HG02970 (cell line): ENCODE measurements around the gene ACVR1C.

Source experiments
- ATAC-seq: cut with Tn5 transposase; IDR thresholded peaks from one replicate; pipeline ENCODE4 v1.9.1; 2021; ENCODE audit warnings: mild to moderate bottlenecking, moderate library complexity, moderate number of reproducible peaks; ENCODE audit not compliant: unreplicated experiment, low FRiP score

ACVR1C gene

DNA sequence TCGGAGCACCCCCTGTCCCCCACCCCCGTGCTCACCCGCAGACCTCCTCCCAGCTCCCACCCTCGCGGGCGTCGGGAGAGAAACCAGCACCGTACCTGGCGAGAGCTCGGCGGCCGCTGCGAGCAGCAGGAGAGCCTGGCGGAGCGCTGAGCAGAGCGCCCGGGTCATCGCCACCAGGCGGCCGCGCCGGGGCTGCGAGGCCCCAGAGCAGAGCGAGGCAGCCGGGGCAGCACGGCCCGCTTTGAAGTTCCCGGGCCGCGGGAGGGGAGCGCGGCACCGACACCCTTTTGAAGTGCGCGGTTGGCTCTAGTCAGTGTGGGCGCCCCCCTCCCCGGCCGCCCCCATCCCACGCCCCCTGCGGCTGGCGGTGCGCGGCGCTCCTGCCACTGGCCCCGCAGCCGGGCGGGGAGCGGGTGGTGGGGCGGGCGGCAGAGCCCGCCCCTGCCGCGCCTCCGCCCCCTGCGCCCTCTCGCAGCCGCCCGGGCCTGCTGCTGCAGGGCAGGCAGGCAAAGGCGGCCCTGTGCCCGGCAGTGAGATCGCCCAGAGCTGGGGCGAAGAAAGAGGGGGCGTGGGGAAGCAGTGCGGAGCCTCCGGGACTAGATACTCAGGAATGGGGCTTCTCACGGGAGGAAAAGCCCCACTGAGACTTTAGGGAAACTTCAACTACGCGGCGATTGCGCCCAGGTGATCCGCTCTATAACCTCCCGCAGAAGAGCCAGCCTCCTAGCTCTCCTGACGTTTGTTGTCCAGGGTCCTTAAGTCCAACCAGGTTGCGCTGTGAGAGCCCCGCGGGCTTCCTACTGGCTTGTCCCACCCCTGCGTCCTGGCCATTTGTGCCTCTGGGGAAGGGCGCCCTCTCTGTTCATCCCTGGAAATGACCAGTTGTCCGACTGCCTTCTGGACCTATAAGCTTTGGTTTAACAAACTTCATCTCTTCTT lies at the start of gene ACVR1C:
TSS of gene ACVR1C (minus strand) at position 388 of the 939 bp plus-strand sequence. CDS start at position 168, 220 bp downstream.
- peak; percentile 91 for ATAC-seq

DNA sequence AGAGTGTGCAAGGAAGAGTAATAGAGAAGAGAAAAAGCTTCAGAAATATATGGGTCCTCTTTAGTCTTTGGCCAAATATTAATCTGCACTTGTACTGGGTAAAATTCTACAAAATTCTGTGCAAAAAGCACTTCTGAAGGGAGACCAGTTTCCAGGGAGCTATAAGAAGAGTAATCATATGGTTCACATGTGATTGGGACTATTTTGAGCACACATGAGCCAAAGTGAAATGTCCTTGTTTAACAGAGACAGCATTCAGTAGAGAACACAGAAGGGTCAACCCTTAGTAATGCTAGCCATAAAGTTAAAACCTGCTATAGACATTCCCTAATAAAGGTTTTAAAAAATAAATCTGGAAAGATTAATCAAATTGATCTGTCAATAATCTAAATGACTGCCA lies 49.3 kb upstream of the ACVR1C start:
- ATAC-seq = no peak

DNA sequence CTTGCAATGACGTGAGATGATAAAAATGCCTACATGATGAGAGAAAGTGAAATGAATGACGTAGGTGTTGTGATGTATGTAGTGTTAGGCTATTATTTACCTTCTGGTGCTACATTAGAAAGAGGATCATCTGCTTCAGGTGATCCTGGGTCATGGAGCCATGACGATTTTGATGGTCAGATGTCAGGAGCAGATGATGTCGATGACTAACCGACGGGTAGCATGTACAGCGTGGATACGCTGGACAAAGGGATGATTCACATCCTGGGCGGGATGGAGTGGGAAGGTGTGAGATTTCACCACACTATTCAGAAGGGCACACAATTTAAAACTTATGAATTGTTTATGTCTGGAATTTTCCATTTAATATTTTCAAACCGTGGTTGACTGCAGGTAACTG lies 43.5 kb upstream of the ACVR1C start:
- ATAC-seq = no peak

DNA sequence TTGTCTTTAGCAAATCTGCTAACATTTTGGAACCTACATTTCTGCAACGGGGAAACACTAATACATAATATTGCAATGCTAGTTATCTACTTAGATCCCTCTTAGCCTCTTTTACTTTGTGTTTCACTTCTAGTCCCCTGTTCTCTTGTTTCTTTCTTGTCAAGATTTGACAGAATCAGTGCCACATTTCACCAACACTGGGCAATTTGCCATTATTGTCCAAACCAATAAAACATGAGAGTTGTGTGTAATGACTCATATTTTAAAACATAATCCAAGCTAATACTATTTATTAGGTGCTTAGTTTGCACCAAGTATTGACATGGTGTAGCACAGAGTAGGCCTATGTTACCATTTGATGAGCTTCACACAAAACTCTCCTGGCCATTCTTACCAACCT lies 33.7 kb upstream of the ACVR1C start:
- ATAC-seq = no peak

DNA sequence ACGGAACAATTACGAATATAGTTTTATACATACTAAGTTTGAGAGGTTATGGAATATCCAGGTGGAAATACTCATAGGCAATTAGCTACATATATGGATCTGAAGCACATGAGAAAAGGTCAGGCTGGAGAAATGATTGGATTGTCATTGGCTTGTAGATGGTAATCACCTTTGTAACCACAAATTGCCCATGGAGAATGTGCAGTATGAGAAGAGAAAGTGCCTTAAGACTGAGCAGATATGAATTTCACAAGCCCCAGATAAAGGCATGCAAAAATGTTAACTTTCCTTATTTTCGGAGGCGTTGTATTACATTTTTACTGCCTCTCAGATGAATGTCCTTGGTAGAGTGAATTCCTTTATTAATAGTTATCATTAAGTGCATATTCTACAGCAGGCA lies 33.1 kb upstream of the ACVR1C start:
- no peak for ATAC-seq

DNA sequence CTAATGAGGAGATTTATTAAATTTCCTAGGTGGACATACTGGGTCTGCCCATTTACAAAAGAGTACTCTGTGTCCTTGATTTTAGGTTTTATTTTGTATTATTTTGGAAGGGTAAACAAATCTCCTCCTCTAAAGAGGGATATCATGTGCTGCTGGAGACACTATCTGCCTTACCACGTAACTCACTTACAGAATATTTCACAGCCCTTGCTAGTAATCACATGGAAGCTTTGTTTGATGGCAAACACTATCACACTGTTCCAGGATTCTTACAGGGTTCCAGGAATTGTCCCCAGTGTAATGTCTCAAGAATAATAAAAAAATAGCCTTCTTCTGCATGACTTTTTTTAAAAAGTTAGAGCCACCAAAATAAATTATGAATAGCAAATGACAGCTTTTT lies 29.2 kb upstream of the ACVR1C start:
- ATAC-seq = no peak

DNA sequence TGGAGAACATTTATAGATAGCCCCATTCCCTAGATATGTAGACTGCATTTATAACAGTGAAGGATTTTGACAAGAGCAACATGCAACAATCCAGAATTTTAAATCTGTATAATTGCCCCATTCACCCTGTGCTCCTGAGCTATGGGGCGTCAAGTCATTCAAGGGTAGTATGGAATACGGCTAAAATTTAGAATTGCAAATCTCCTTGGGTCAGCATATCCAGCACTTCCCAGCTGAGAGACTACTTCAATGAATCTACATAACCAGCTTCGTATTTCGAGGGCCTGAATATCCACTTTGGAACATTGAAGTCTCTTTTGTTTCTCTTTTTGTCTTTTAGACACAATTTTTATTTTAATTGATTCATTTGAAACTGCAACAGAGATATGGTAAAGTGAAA lies 28.4 kb upstream of the ACVR1C start:
- ATAC-seq = no peak

DNA sequence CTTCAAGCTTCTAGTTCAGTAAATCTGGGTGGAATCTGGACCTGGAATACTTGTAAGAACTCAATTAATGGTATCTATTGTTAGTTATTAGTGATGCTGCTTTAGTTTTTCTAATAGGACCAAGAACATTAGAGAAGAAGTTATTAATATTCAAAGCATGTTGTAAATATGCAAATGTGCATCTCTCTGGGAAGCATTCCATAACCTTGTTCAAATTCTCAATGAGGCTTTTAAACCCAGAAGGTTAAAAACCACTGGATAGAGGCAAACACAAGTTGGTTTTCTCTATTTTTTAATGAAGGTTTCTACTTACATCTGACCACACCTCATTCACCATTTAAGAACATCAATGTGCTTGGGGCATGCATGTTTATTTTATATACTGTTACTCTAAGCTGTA lies 16.1 kb upstream of the ACVR1C start:
- ATAC-seq = no peak

DNA sequence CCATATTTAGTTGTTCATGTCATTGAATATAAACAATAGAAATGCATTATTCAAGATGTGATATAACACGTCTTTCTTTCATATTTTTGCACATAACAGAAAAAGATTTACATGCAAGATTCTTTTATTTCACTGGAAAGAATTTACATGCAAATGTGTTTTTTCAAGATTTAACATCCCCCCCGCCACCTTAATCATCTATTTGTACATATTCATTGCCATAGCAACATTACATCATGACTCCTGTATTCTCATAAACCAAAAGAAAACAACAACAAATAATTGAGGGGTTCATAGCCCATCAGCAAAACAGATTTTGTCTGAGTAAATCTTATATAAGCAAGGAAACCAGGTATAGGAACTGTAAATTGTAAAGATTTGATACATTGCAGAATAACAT lies 3.2 kb upstream of the ACVR1C start:
- ATAC-seq = no peak

DNA sequence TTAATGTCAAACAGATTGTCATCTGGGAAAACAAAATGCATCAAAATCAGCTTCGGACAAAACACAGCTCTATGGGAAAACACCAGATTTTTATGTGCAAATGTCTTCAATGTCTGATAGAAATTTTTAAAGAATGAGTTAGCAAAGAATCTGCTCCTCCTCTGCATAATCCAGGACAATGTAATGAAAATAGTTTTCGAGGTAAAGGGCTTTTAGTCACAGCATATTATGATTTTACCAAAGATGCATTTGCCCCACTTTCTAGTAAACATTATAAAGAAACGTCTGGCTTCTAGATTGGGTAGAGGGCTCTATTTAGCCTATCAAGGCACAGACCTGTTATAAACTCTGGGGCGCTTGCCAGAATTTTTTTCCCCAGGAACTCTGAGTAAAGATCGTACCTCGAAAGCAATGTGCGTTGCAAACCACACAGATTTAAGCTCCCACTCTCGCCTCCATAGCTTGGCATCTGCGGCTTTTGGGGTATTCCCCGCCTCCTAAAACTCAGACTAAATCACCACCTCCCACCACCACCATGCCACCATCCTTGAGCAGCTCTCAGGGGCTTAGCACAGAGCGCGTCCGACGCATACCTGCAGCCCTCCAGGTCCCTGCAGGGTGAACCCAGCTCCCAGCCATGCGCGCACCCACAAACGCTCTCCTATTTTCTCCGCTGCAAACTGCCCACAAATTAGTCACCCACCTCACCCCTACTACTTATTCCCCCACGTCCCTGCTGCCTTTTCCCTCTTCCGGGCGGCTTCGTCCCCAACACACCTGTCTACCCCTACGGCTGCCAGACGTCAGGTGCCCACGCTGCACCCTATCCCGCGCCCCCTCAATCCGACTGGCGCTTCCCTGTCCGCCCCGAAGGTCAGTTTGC lies 829 bp downstream of the ACVR1C start:
- ATAC-seq = no peak

DNA sequence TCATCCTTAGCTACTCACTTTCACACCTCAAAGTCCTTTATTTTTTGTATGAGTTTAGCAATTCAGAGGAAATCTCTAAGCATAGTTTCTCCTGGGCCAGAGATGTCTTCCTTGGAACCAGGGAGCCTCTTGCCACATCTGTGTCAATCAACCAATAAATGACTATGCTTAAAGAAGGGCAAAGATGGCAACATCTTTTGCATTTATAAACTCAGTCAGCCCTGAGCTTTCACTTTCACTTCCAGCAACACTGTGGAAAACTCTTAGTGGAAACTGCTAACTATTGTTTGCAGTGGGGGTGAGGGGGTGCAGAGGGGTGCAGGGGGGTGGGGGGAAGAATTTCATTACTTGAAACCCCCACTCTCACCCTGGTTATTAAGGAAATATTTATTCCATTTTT lies 3.4 kb downstream of the ACVR1C start:
- ATAC-seq = no peak

DNA sequence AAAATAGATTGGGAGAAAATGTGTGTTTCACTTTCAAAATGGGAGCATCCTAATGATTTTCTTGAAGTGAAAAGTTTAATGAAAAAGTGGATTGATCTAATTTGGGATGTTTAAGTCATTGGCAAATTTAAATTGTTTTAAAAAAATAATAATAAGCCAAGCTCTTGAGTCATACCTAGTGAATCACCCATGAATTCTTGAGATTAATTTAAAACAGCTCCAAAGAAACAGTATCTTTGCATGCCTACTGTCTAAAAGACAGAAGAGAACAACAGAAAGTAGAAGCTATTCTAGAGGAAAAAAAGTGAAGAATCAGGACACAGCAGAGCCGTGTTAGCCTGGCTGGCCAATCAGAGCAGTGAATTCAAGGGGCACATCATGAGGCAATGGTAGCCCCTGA lies 7.7 kb downstream of the ACVR1C start:
- no peak for ATAC-seq

DNA sequence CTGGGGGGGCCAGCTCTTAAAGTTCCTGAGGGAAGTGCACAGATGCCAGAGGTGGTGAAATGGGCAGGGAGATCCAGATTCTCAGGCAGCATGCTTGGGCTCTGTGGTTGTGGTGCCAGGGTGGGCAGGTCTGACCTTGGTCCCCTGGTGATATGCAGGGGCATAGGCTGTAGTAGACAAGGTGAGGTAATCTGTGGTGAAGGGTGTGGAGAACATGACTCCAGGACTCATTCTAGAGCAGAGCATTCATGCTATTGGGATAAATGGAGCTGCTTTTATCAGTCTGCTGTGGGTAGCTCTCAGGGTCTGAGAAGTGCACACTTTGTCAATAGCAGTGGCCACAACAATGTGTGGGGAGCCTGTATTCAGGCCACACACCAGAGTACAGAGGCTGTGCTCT lies 16.9 kb downstream of the ACVR1C start:
- no peak for ATAC-seq

DNA sequence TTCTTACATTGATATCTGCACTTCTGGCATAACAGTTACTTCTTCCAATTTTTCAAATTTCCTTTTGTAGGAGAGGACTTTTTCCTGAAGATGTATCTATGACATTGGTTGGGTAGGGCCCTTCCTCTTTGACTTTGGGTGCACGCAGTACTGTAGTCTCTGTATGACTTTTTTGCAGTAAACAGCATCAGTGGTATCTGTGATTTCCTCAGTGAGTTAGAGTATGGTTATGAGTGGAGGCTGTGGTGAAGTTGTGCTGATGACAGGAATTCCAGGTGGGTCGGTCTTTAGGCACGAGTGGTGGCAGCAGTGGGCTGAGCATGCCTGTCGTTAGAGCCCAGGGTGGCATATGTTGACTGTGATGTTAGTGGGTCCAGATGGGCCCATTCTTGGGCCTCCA lies 17.6 kb downstream of the ACVR1C start:
- ATAC-seq = no peak

DNA sequence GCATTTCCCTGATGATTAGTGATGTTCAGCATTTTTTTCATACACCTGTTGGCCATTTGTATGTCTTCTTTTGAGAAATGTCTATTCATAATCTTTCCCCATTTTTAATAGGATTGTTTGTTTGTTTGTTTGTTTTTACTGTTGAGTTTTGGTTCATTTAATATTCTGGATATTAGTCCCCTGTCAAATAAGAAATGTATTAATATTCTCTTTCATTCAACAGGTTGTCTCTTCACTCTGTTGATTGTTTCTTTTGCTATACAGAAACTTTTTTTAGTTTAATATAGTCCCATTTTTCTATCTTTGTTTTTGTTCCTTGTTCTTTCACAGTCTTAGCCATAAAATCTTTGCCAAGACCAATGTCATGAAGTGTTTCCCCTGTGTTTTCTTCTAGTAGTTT lies 22.1 kb downstream of the ACVR1C start:
- ATAC-seq = no peak

DNA sequence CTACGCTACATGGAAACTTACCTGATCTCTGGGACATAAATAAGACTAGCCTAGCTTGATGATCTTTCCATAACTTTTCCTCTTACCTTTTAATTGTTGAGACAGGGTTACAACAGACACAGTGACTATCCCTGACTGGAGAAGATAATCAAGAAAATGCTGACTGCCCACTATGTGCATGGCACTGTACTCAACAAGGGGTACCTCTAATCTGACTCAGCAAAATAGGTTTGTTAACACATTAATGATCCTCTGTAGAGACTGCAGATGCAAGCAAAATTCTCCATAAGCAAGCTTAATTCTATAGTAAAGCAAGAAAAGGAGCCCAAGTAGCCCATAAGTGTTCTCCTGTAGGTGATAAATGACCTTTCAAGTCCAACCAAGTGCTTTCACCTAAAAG lies 25.5 kb downstream of the ACVR1C start:
- no peak for ATAC-seq

DNA sequence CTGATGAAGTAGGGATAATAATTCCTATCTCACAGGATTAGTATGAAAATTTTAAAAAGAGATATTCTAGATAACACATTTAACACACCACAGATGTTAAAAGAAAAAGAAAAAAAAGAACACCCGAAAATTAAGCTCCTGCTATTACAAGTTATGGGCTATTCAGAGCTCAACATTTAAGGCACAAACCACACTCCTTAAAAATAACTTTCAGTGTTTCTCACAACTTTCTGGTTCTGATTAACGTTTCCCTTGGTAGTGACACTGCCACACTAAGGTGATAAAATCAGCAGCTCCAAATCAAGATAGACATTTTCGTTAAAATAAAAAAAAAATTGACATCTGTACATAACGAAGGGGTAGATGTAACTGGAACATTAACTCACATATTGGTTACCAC lies 26.9 kb downstream of the ACVR1C start:
- ATAC-seq = no peak

DNA sequence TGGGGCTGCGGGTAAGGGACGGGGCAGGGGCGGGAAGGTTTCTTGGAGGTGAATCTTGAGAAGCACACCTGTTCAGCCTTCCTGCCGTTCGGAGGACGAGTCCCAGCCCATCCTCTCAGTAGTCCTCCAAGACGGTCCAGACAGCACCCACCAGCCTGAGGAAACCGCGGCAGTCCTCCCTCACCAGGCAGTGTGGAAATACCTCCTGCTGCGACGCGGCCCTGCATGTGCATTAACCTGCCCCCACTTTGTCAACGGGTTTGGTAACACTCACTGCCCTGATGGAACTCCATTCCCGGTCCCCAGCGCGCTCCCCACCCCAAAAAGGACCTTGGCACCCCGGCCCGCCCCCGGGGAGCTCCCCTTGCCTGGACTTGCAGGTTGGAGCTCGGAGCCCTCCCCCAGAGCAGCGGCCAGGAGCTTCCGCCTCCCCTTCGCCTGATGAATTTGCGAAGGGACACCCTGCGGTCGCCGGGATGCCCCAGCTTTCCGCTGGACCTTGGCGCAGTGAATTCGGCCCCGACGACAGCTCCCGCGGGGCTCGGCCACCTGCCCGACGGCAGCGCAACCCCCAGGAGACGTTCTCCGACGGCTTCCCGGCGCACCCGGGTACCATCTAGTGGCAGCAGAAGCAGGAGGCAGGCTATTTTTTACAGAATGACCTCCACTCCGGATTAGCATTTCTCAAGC lies 31.5 kb downstream of the ACVR1C start:
- ATAC-seq = no peak

DNA sequence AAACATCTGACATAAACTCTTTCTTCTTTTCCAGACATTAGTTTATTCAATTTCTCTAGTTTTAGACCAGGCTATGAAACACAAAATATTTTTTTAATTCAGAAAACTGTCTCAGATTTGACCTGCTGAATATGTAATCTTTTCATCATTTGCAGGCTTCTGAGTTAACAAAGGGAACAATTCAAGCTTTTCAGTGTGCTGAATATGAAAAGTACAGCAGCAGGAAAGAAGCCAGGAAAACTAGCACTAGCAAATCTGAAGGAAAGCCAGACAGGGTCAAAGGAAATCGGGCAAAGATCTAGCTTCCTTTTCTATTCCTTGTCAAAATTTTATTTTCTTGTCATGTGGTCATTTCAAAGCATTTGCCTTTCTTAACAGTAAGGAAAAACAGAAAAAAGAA lies 35.3 kb downstream of the ACVR1C start:
- no peak for ATAC-seq

DNA sequence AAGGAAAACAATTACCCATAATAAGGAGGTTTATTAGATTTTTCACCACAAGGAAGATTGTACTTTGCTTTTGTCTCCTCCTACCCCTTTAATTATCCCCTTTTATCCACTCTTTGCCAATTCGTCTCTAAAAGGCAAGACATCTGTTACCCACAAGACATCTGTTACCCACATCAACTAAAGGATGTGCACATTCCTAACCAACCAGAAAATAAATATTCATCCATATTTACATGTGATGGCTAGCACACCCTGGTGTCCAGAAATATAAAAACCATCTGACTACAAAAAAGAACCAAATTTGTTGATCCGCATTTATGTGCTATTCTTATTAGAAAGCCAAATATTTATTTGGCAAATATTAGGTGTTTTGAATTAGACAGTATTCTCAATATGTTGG lies 35.7 kb downstream of the ACVR1C start:
- no peak for ATAC-seq

DNA sequence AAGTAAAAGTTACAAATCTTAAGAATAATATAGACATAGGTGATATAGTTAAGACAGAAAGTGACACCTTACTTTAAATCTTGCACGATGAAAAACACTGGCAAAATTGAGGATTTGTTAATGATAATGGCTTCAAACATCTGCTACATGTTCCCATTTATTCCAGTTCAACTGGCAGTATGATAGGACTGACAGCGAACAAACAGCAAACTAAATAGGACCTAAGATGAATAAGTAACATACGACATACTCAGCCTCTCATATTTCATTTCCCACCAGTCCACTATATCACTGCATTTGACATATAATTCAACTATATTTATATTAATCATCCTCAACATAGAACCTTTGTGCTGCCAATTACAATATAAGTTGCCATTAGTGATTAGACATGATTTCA lies 36.3 kb downstream of the ACVR1C start:
- no peak for ATAC-seq
